Activated CD8-positive, alpha-beta memory T cell treated with anti-CD3 and anti-CD28 coated beads for 36 hours (primary cell): ENCODE results near the gene DMP1. TPM values are rescaled to one million over a fixed set of nuclear protein-coding genes. Genes with fewer than 3 reads are reported as not detected.

Experiments
- CTCF ChIA-PET: fragments of 350-600 bp; sonication (Branson Sonifier 250); formaldehyde crosslinking; loops from one replicate; lab custom pipeline; 2021; ENCODE audit warnings: antibody characterized with exemption; lab: Charles Lee
- POLR2A ChIA-PET: fragments of 350-600 bp; sonication (Branson Sonifier 250); formaldehyde crosslinking; loops from one replicate; lab custom pipeline; 2021; ENCODE audit warnings: antibody characterized with exemption; lab: Charles Lee
- total RNA-seq, 2 experiments: library from RNA; stranded (reverse); gene quantifications; one replicate each; pipeline ENCODE4 v1.2.3, GENCODE V29; 2021

DMP1 gene, protein sequence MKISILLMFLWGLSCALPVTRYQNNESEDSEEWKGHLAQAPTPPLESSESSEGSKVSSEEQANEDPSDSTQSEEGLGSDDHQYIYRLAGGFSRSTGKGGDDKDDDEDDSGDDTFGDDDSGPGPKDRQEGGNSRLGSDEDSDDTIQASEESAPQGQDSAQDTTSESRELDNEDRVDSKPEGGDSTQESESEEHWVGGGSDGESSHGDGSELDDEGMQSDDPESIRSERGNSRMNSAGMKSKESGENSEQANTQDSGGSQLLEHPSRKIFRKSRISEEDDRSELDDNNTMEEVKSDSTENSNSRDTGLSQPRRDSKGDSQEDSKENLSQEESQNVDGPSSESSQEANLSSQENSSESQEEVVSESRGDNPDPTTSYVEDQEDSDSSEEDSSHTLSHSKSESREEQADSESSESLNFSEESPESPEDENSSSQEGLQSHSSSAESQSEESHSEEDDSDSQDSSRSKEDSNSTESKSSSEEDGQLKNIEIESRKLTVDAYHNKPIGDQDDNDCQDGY
- total RNA-seq = not detected

DNA sequence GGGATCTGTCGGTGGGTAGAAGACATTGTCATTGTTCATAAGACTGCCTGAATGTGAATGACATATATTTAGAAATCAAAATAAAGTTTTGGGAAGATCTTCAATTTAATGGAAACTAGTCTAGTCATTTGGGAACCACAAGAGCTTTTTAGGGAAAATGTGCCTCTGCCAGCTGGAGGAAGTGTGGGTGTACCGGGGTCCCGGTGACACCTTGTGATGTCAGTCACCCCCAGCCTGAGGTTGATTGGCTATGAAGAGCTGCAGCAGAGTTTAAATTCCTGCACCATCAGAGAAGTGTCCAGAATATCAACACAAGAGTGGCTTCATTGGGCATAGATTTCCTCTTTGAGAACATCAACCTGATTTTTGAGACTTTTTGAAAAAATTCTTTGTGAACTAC lies at the start of gene DMP1:
Gene DMP1 (plus strand): TSS at position 301 of the 400 bp plus-strand sequence. CDS start 6,213 bp downstream, outside the sequence.
- CTCF ChIA-PET = no interaction called here
- POLR2A ChIA-PET = no interaction called here

DNA sequence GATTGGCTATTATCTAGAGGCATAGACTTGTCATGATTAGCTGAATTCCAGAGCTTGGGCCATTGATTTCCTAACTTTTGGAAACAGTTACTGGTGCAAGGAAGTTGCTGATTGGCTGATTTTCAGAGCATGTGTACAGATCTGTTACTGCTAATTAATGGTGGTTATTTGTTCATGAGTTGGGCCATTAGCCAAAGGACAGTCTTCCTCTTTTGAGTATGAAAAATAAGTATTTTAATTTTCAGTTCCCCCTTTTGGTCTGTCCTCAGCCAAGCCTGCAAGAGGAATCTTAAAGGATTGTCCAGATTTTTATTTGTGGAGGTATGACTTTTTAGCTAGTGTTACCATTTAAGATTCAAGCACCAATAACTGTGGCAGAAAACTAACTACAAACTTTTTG lies 48.7 kb upstream of the DMP1 start:
- CTCF ChIA-PET = no interaction called here
- POLR2A ChIA-PET = no interaction called here

DNA sequence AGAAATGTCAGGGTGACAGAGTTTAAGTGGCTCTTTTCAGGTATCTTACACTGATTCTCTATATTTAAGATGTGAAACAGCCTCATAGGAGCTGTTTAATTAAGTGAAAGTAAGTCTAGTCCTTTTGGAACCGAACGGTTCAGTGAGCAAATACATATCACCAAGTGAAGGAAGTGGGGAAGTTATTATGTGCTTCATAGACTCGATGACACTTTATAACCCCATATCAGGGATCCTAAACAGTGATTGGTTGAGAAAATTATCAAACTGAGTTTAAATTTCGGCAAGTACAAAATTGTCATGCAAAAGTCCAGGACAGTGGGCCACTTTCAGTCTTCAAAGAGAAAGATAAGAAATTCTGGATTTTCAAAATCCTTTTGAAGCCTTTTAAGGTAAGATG lies 41.9 kb upstream of the DMP1 start, which contains the start of gene DSPP:
Gene DSPP (plus strand): TSS at position 301 of the 400 bp plus-strand sequence. CDS start 2,380 bp downstream, outside the sequence.
- CTCF ChIA-PET = no interaction called here
- POLR2A ChIA-PET = no interaction called here

DNA sequence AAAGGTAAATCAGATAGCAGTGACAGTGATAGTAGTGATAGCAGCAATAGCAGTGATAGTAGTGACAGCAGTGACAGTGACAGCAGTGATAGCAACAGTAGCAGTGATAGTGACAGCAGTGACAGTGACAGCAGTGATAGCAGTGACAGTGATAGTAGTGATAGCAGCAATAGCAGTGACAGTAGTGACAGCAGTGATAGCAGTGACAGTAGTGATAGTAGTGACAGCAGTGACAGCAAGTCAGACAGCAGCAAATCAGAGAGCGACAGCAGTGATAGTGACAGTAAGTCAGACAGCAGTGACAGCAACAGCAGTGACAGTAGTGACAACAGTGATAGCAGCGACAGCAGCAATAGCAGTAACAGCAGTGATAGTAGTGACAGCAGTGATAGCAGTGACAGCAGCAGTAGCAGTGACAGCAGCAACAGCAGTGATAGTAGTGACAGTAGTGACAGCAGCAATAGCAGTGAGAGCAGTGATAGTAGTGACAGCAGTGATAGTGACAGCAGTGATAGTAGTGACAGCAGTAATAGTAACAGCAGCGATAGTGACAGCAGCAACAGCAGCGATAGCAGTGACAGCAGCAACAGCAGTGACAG lies 35.7 kb upstream of the DMP1 start:
- CTCF ChIA-PET = no interaction called here
- POLR2A ChIA-PET = no interaction called here

DNA sequence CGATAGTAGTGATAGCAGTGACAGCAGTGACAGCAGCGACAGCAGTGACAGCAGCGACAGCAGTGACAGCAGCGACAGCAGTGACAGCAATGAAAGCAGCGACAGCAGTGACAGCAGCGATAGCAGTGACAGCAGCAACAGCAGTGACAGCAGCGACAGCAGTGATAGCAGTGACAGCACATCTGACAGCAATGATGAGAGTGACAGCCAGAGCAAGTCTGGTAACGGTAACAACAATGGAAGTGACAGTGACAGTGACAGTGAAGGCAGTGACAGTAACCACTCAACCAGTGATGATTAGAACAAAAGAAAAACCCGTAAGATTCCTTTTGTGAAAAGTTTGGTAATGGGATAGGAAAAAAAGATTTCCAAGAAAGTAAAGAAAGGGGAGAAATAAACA lies 33.8 kb upstream of the DMP1 start:
- ChIA-PET CTCF (no interaction called here), POLR2A (no interaction called here)

DNA sequence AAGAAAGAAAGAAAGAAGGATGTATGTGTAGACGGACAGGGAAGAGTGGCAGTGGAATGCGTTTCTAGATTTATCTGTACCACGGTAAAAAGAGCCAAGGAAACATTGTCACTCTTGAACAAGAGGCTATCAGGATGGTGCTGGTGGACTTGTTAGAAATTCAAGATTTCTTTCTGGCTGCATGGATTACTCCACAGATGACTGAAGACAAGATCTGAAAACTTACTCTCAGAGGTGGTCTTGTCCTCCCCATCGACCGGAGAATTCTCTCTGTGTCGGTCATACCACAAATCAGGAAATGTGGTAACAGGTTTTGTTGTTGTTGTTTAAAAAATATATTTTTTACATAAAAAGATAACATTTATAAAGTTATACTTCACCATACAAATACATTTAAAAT lies 30.0 kb upstream of the DMP1 start:
- CTCF ChIA-PET = no interaction called here

DNA sequence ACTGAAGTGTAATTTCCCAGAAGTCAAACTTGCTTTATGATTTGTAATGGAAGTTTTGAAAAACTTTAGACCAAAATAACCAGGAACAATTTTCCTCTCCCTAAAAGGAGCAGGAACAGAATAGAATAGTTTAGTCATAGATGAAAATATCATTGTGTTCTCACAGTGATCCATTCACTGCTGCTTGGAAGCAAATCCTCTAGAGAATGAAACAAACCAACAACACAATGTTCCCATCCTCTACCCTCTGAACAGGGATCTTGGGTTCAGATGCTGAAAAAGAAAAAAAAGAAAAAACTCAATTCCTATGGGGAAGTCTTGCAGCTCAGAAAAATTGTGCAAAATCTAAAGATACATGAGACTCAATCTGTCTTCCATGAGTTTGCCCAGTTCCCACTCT lies 29.6 kb upstream of the DMP1 start:
- ChIA-PET POLR2A (no interaction called here), CTCF (no interaction called here)

More for the DNA sequence above, 30.0 kb upstream of the DMP1 start:
- POLR2A ChIA-PET = no interaction called here

DNA sequence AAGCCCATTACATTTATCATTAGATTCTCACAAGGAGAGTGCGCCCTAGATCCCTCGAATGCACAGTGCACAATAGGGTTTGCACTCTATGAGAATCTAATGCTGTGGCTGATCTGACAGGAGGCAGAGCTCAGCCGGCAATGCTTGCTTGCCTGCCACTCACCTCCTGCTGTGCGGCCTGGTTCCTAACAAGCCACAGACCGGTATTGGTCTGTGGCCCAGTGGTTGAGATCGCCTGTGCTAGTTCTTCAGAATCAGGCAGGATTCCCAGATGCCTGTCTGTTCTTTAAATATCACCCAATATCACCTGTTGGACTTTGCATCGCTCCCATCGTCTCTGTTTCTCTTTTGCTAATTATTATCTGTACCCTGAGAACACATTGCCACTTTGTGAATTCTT lies 27.8 kb upstream of the DMP1 start:
- ChIA-PET CTCF (no interaction called here), POLR2A (no interaction called here)

DNA sequence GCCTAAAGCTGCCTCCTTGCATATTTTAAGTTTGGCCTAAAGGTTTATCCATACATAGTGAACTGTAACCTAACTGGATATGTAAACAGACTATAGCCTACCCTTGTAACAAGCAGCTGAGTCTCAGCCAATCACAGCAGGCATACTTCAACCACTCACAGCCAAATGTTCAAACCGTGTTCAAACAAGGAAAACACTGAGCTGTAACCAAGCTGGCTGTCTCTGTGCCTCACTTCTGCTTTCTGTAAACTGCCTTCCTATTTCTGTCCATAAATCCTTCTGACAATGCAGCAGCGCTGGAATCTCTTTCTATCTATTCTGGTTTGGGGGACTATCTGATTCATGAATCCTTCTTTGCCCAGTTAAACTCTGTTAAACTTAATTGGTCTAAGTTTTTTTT lies 25.4 kb upstream of the DMP1 start:
- ChIA-PET POLR2A (no interaction called here), CTCF (interaction anchor here (0.7 to 0.8 kb wide), 2 partner anchors 56 to 298 kb away, joined by 3 read pairs; no protein-coding TSS in a partner anchor)

DNA sequence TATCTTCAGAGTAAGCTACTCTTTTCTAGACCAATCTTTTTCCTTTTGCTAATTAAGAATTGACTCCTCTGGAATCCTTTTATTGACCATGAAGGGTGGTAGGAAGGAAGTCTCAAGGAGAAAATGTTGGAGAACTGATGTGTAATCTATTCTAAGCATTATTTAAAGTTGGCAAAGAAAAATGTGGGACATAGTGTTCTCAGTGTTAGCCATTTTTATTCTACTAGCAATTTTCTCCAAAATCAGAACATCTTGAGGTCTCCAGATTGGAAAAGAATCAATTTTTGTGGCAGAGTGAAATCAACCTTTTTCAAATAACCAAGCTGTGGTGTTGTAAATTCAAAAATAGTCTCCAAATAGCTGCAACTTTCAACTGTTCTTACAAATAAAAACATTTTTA lies 18.4 kb upstream of the DMP1 start:
- ChIA-PET CTCF (interaction anchor here (1.1 kb wide), 1 partner anchor 12 kb away, joined by 3 read pairs; no protein-coding TSS in a partner anchor), POLR2A (no interaction called here)

DNA sequence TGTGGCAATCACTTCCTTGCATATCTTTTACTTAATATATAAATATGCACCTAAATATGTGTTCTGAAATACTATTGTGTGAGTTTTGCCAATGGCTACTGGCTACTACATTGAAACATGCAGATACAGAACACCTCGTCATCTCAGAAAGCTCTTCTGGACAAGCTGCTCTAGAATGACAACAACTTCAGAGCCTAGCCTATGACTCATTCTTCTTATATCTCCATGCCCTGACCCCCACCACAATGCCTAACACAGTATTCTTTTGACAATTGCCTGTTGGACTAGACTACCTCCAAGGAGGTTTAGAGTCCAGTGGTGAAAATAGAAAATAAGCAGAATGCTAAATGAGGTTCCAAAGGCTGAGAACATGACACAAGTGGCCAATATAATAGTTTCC lies 17.6 kb upstream of the DMP1 start:
- CTCF ChIA-PET = no interaction called here
- POLR2A ChIA-PET = no interaction called here

DNA sequence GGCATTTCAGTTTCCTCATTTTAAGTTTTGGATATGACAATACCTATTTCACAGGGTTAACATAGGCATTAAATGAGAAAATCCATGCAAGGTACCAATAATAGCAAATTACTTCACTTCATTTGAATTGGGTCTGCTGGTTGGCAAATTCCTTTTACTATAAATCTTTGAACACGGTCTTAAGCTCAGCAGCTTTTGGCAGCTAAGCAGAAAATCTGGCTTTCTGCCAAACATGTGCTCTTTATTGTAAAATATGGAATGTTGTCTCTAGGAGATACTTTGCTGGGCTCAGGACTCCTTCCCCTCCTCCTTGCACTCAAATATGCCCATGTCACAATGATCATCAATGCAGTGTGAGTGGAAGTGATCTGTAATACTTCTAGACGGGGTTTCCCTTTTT lies 16.8 kb upstream of the DMP1 start:
- CTCF ChIA-PET = no interaction called here
- POLR2A ChIA-PET = no interaction called here

DNA sequence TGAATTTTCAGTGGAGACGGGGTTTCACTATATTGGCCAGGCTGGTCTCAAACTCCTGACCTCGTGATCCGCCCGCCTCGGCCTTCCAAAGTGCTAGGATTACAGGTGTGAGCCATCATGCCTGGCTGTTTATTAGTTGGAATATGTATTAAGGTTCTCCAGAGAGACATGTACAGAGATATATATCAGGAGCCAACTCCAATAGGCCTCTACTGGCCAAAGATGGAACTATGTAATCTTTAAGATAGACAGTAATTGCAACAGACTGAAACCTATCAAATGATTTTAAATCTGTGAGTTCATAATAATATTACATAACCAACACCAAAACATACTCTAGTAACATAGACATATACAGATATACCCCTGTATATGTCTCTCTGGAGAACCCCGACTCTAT lies 5.8 kb upstream of the DMP1 start:
- ChIA-PET POLR2A (no interaction called here), CTCF (no interaction called here)

DNA sequence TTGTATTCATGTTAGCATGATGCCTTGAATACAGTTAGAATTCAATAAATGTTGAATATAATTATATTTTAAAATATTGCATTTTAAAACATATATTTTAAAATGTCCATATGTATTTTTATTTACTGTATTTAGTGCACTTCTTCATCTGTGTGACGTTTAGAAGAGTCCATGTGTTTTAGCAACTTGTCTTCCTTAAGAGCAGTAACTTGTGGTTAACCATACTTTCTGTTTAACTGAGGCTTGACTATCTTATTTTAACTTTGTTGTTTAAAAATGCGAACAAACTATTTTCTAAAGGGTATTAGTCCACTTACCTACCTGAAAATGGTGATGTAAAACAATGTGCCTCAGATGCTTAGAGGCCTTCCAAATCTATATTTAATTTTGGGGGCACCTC lies 858 bp downstream of the DMP1 start:
- CTCF ChIA-PET = no interaction called here
- POLR2A ChIA-PET = no interaction called here

DNA sequence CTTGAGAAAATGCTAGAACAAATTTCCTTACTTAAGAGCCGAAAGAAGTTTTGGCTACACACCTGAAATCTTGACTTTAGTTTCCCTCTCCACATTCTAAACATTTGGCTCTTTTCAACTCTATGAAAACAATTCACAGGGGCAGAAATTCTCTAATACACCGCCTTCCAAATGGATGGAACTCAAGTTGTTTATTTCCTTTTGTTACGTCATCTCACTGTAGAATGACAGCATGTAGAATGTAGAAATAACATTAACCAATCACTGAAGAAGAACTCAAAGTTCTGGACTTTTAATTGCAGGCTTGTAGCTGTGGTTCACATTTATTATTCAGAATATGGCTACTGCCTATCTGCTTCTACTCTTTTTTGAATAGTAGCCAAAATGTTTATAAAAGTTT lies 1.9 kb downstream of the DMP1 start:
- ChIA-PET CTCF (no interaction called here), POLR2A (no interaction called here)

DNA sequence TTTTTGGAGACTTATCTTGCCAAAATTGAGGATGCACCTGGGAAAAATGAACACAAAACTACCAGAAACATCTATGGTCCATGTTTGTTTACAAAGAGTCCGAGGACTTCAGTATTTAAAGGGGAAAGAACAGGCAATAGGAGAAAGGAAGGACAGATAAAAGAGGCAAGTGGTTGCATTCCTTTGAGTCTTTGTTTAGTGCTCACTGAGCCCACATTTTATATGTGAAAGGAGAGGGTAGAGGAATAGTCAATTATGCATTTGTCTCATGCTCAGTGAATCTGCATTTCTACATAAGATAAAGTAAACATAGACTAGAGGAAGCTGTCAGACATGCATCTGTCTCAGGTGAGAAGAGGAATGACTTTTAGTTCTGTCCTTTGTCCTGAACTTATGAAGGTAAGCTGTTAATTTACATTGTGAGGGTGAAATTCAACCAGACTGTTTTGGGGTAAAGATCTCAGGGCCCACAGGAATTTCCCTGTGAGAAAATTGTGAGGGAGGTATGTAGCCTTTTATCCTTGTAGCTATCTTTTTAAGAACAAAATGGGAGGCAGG lies 4.5 kb downstream of the DMP1 start:
- CTCF ChIA-PET = no interaction called here
- POLR2A ChIA-PET = no interaction called here

DNA sequence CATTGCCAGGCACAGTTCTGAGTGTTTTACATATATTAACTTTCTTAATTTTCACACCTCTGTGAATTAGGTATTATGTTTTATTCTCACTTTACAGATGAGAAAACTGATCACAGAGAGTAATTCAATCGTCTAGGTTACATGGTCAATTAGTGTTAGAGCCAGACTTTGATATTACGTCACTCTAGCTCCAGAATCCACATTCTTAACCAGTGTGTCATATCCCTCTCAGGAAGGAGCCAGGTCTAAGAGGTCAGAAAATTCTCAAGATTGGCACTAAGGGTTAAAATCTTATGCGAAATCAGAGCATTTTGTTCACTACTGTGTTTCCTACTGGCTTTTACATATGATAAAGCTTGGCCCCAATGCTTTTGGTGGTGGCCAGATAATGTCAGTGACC lies 7.4 kb downstream of the DMP1 start:
- POLR2A ChIA-PET = no interaction called here
- CTCF ChIA-PET = no interaction called here

DNA sequence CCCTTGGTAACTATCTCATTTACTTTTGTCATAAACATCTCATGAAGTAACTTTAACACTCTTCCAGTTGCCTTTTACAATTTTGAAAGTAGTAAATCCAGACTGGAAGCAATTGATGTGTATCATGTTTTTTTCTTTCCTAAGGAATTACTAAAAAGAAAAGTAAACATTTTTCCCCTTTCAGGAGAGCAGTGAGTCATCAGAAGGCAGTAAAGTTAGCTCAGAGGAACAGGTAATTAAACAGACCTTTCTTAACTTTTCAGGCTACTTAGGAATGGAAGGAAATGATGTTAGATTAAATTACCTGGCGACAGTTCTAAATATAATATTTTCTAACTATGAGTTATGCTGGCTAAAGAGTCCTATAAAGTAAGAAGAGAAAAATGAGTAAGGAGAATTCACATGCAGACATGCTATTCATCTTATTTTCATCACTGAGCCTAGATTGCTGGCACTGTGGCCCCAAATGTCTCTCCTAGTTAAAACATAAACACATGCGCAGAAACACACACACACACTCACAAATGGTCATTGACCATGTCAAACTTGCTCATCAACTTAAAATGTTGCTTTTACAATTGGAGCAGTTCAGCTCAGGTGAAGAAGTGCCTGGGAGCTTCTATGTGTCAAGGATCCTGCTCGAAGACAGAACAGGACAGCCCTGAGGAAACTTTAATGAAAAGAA lies 9.3 kb downstream of the DMP1 start:
- ChIA-PET POLR2A (no interaction called here), CTCF (no interaction called here)

DNA sequence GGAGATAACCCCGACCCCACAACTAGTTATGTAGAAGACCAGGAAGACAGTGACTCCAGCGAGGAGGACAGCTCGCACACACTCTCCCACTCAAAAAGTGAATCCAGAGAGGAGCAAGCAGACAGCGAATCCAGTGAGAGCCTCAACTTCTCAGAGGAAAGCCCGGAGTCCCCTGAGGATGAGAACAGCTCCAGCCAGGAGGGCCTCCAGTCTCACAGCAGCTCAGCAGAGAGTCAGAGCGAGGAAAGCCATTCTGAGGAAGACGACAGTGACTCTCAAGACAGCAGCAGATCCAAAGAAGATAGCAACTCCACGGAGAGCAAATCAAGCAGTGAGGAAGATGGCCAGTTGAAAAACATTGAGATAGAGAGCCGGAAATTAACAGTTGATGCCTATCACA lies 12.8 kb downstream of the DMP1 start:
- POLR2A ChIA-PET = no interaction called here

DNA sequence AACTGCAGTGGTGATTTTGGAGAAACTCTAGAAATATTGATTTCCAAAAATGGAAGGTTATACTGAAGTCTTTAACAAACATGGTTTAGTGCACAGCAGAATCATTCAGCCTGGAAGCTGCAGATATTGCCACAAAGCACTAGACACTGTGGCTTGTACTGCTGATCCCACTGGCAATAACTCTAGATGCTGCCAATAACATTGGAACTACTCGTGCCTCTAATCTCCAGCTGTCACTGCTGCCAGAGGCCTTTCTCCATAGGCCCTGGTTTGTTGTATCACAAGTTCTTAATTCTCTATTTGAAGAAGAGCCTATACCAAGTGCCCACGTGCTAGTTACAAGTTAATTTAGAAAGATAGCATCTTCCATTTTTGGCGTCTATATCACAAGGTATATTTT lies 19.3 kb downstream of the DMP1 start:
- CTCF ChIA-PET = no interaction called here
- POLR2A ChIA-PET = no interaction called here

More for the DNA sequence above, 12.8 kb downstream of the DMP1 start:
- CTCF ChIA-PET = no interaction called here
